ENCODE results near the gene LY86. TPM values are rescaled to one million over a fixed set of nuclear protein-coding genes. Genes with fewer than 3 reads are reported as not detected.
A peak's percentile ranks its signal among the peaks of the same experiment; 100 is the strongest.

The LY86 gene
- total RNA-seq, 2 donors from 2014 or later, result 2.3 TPM; not detected in 1

GRCh38 chr6:6545616-6546317 lies 42.8 kb upstream of the LY86 start:
- Histone ChIP-seq H3K27me3 (peaks cover 0 to 7% of the 10 kb centered on the region in 2 donors), H3K4me3 (no peak overlapping the region), H3K4me1 (peaks cover 14% of the 10 kb centered on the region), H3K9me3 (no peaks in the 10 kb centered on the region), H3K27ac (no peak overlapping the region), H3K36me3 (replicated peaks in 1 of 2; ENCODE audit: insufficient read depth in 1 of 2, low read depth in 2 of 2) (no peaks in the 10 kb centered on the region)
- WGBS, 2 donors, result 46 to 59% methylated on average over 23 to 27 of the region's 27 CpGs
- ATAC-seq (no peak), DNase-seq (no peak)
- intact Hi-C loops (cut with DNase I), result loop anchor here (5.0 kb wide), 1 partner anchor 1403 kb away; no protein-coding TSS in a partner anchor
- no peak for TF ChIP-seq CTCF (IDR thresholded peaks at IDR 0.05)
- TF ChIP-seq POLR2A (IDR thresholded peaks at IDR 0.05), result no peak

GRCh38 chr6:6546318-6547109 lies 42.0 kb upstream of the LY86 start:
- intact Hi-C loops (cut with DNase I), result loop anchor here (5.0 kb wide), 1 partner anchor 1404 kb away; no protein-coding TSS in a partner anchor
- H3K4me3 ChIP-seq, result no peak overlapping the region
- WGBS, 2 donors, result 0 to 3% methylated on average over 12 to 64 of the region's 64 CpGs
- peaks cover 0 to 7% of the 10 kb centered on the region in 2 donors for H3K27me3 ChIP-seq
- H3K4me1 ChIP-seq, result peaks cover 14% of the 10 kb centered on the region
- TF ChIP-seq POLR2A (IDR thresholded peaks at IDR 0.05), result no peak
- no peak for TF ChIP-seq CTCF (IDR thresholded peaks at IDR 0.05)
- no peak overlapping the region for H3K27ac ChIP-seq
- peak; percentile 69 for ATAC-seq
- peak; percentile 35 to 60 (median 45) for DNase-seq
- H3K9me3 ChIP-seq, result no peaks in the 10 kb centered on the region
- no peaks in the 10 kb centered on the region for H3K36me3 ChIP-seq (replicated peaks in 1 of 2; ENCODE audit: insufficient read depth in 1 of 2, low read depth in 2 of 2)

- no peak for TF ChIP-seq POLR2A (IDR thresholded peaks at IDR 0.05)
- peak; percentile 86 to 96 (median 94) for TF ChIP-seq CTCF (IDR thresholded peaks at IDR 0.05)
- Histone ChIP-seq H3K4me3 (no peak overlapping the region), H3K36me3 (replicated peaks in 1 of 2; ENCODE audit: insufficient read depth in 1 of 2, low read depth in 2 of 2) (no peaks in the 10 kb centered on the region), H3K27me3 (peaks cover 0 to 7% of the 10 kb centered on the region in 2 donors), H3K27ac (no peak overlapping the region), H3K9me3 (no peaks in the 10 kb centered on the region), H3K4me1 (peaks cover 14% of the 10 kb centered on the region)
- DNase-seq (peak; percentile 89 to 91 (median 90)), ATAC-seq (peak; percentile 96)
- intact Hi-C loops (cut with DNase I), result loop anchor here (5.0 kb wide), 1 partner anchor 1405 kb away; no protein-coding TSS in a partner anchor
- WGBS, 2 donors, result 12 to 15% methylated on average over 12 to 14 of the region's 14 CpGs
Measured at GRCh38 chr6:6547110-6547879, 41.2 kb upstream of the LY86 start.

- WGBS, 2 donors, result 70 to 78% methylated on average over 7 of the region's 7 CpGs
- H3K27ac ChIP-seq, result no peak overlapping the region
- H3K4me1 ChIP-seq, result peaks cover 14% of the 10 kb centered on the region
- H3K4me3 ChIP-seq, result no peak overlapping the region
- H3K36me3 ChIP-seq (replicated peaks in 1 of 2; ENCODE audit: insufficient read depth in 1 of 2, low read depth in 2 of 2), result no peaks in the 10 kb centered on the region
- DNase-seq (no peak), ATAC-seq (no peak)
- no peaks in the 10 kb centered on the region for H3K27me3 ChIP-seq
- intact Hi-C loops (cut with DNase I), result no loop called here
- no peaks in the 10 kb centered on the region for H3K9me3 ChIP-seq
- TF ChIP-seq POLR2A (IDR thresholded peaks at IDR 0.05) (no peak), CTCF (IDR thresholded peaks at IDR 0.05) (no peak)
Measured at GRCh38 chr6:6556161-6556737, 32.3 kb upstream of the LY86 start.
